CD8-positive, alpha-beta memory T cell (primary cell): Measurements from ENCODE around the gene ADGRB2. TPM values are rescaled to one million over a fixed set of nuclear protein-coding genes. Genes with fewer than 3 reads are reported as not detected.
"Not testable (repeated sequence)": the region's sequence is repeated elsewhere in the genome, so short reads cannot be mapped to it uniquely, and the experiment has no call there.

Experiments used
- CTCF ChIA-PET: fragments of 350-600 bp; sonication (Branson Sonifier 250); formaldehyde crosslinking; loops from one replicate; lab custom pipeline; 2021; ENCODE audit warnings: antibody characterized with exemption; lab: Charles Lee
- POLR2A ChIA-PET: fragments of 350-600 bp; sonication (Branson Sonifier 250); formaldehyde crosslinking; loops from one replicate; lab custom pipeline; 2021; ENCODE audit warnings: antibody characterized with exemption; lab: Charles Lee
- DNase-seq, 5 donors: peaks; one replicate each; pipeline versions ENCODE4 v3.0.0 to v3.0.0-alpha.2; 2020 to 2022; ENCODE audit warnings: mixed read lengths in 1 of 5
- H3K27ac ChIP-seq: one replicate; pipeline ENCODE4 v1.7.0; 2013; ENCODE audit warnings: low read depth, mild to moderate bottlenecking, low read length, moderate library complexity
- H3K27me3 ChIP-seq: 2 replicates; pipeline ENCODE4 v1.7.0; 2013; ENCODE audit warnings: low read length, mild to moderate bottlenecking; ENCODE audit not compliant: insufficient read depth, poor library complexity, severe bottlenecking
- H3K36me3 ChIP-seq: 2 replicates; pipeline ENCODE4 v1.7.0; 2013; ENCODE audit warnings: mild to moderate bottlenecking, low read length, moderate library complexity; ENCODE audit not compliant: insufficient read depth
- H3K4me1 ChIP-seq: 2 replicates; pipeline ENCODE4 v1.7.0; 2013; ENCODE audit warnings: mild to moderate bottlenecking, low read length, moderate library complexity; ENCODE audit not compliant: insufficient read depth
- H3K4me3 ChIP-seq: 2 replicates; pipeline ENCODE4 v1.7.0; 2013; ENCODE audit warnings: mild to moderate bottlenecking, low read length
- H3K9me3 ChIP-seq: 2 replicates; pipeline ENCODE4 v1.7.0; 2013; ENCODE audit warnings: mild to moderate bottlenecking, low read length
- H3K27ac Mint-ChIP-seq, 8 donors: one replicate each; pipeline ENCODE4 v1.8.0; 2020 to 2021; ENCODE audit warnings: mixed read lengths in 8 of 8, mild to moderate bottlenecking in 6 of 8, inconsistent platforms in 3 of 8, moderate library complexity in 3 of 8
- H3K27me3 Mint-ChIP-seq, 2 donors: one replicate each; pipeline ENCODE4 v1.8.0; 2020 to 2021; ENCODE audit warnings: mixed read lengths in 2 of 2, mild to moderate bottlenecking in 1 of 2, moderate library complexity in 1 of 2
- H3K36me3 Mint-ChIP-seq, 3 donors: one replicate each; pipeline ENCODE4 v1.8.0; 2020 to 2021; ENCODE audit warnings: mixed read lengths in 3 of 3, inconsistent platforms in 1 of 3, mild to moderate bottlenecking in 1 of 3
- H3K4me1 Mint-ChIP-seq, 3 donors: one replicate each; pipeline ENCODE4 v1.8.0; 2020 to 2021; ENCODE audit warnings: mixed read lengths in 3 of 3, inconsistent platforms in 1 of 3, mild to moderate bottlenecking in 1 of 3
- H3K4me3 Mint-ChIP-seq, 7 donors: one replicate each; pipeline ENCODE4 v1.8.0; 2020 to 2021; ENCODE audit warnings: mixed read lengths in 7 of 7, mild to moderate bottlenecking in 6 of 7, moderate library complexity in 4 of 7, inconsistent platforms in 2 of 7
- H3K9me3 Mint-ChIP-seq, 5 donors: one replicate each; pipeline ENCODE4 v1.8.0; 2020 to 2022; ENCODE audit warnings: mixed read lengths in 5 of 5, mild to moderate bottlenecking in 3 of 5, moderate library complexity in 2 of 5, inconsistent platforms in 1 of 5
- polyA plus RNA-seq: library from polyadenylated mRNA; unstranded; fragments of 300-500 nt; fragmentation: Illumina TruSeq; gene quantifications from one replicate; pipeline ENCODE4 v1.2.3, GENCODE V29; 2021
- total RNA-seq, 2 experiments: library from RNA; stranded (reverse); gene quantifications; one replicate each; pipeline ENCODE4 v1.2.3, GENCODE V29; 2021

The ADGRB2 gene
- total and polyA plus RNA-seq, 3 experiments from 2014 or later: 0.24 to 0.57 (median 0.35) TPM

GRCh38 chr1:31707059-31707600, 57.0 kb downstream of the ADGRB2 start:
- H3K36me3 ChIP-seq, H3K4me3 Mint-ChIP-seq, H3K27ac ChIP-seq, H3K9me3 ChIP-seq, H3K27me3 ChIP-seq, H3K36me3 Mint-ChIP-seq, CTCF ChIA-PET, DNase-seq, POLR2A ChIA-PET, H3K9me3 Mint-ChIP-seq, H3K4me3 ChIP-seq: not testable (repeated sequence)
- Mint-ChIP-seq H3K27me3 (peaks cover 25 to 54% of the 10 kb centered on the region in 2 donors), H3K27ac (peak overlapping the region in 1 of 8 donors; percentile 25), H3K4me1 (peaks cover 24 to 33% (median 30%) of the 10 kb centered on the region in 3 donors)
- H3K4me1 ChIP-seq: peaks cover 15% of the 10 kb centered on the region

- ChIA-PET CTCF (no interaction called here), POLR2A (no interaction called here)
- Mint-ChIP-seq H3K4me1 (peaks cover 27 to 33% (median 33%) of the 10 kb centered on the region in 3 donors), H3K27ac (no peak overlapping the region), H3K36me3 (no peaks in the 10 kb centered on the region), H3K4me3 (no peak overlapping the region), H3K9me3 (no peaks in the 10 kb centered on the region), H3K27me3 (peaks cover 23 to 51% of the 10 kb centered on the region in 2 donors)
- H3K4me3 ChIP-seq: no peak overlapping the region
- H3K9me3 ChIP-seq: no peaks in the 10 kb centered on the region
- DNase-seq: no peak
- H3K27me3 ChIP-seq: peaks cover 9% of the 10 kb centered on the region
- H3K27ac ChIP-seq: no peak overlapping the region
- H3K4me1 ChIP-seq: peaks cover 15% of the 10 kb centered on the region
- H3K36me3 ChIP-seq: no peaks in the 10 kb centered on the region
Measured at GRCh38 chr1:31706384-31707058, 57.6 kb downstream of the ADGRB2 start.

- ChIA-PET POLR2A (no interaction called here), CTCF (interaction anchor here (0.9 to 1.1 kb wide), 5 partner anchors 10 to 42 kb away, joined by 3 to 4 read pairs (median 4); no protein-coding TSS in a partner anchor)
- Histone ChIP-seq H3K36me3 (no peaks in the 10 kb centered on the region), H3K27ac (no peak overlapping the region), H3K9me3 (no peaks in the 10 kb centered on the region), H3K27me3 (peaks cover 9% of the 10 kb centered on the region), H3K4me1 (peaks cover 23% of the 10 kb centered on the region), H3K4me3 (no peak overlapping the region)
- Mint-ChIP-seq H3K4me3 (peak overlapping the region in 6 of 7 donors; percentile 6 to 67 (median 58)), H3K27me3 (peaks cover 20 to 42% of the 10 kb centered on the region in 2 donors), H3K36me3 (no peaks in the 10 kb centered on the region), H3K4me1 (peaks cover 36 to 45% (median 41%) of the 10 kb centered on the region in 3 donors), H3K27ac (peak overlapping the region in 5 of 8 donors; percentile 3 to 72 (median 52)), H3K9me3 (no peaks in the 10 kb centered on the region)
- DNase-seq: peak; percentile 22 to 79 (median 45)
Measured at GRCh38 chr1:31705080-31705866, 58.9 kb downstream of the ADGRB2 start.

GRCh38 chr1:31704271-31705079, 59.7 kb downstream of the ADGRB2 start:
- no peak for DNase-seq
- no peaks in the 10 kb centered on the region for H3K9me3 ChIP-seq
- POLR2A ChIA-PET: no interaction called here
- peak overlapping the region in 6 of 7 donors; percentile 12 to 67 (median 61) for H3K4me3 Mint-ChIP-seq
- no peaks in the 10 kb centered on the region for H3K36me3 Mint-ChIP-seq
- no peak overlapping the region for H3K27ac ChIP-seq
- H3K4me1 Mint-ChIP-seq: peaks cover 42 to 53% (median 47%) of the 10 kb centered on the region in 3 donors
- peaks cover 9% of the 10 kb centered on the region for H3K27me3 ChIP-seq
- H3K4me3 ChIP-seq: no peak overlapping the region
- CTCF ChIA-PET: interaction anchor here (0.9 to 1.4 kb wide), 4 partner anchors 11 to 59 kb away, joined by 3 to 4 read pairs (median 3); no protein-coding TSS in a partner anchor
- H3K27me3 Mint-ChIP-seq: peaks cover 20 to 39% of the 10 kb centered on the region in 2 donors
- peak overlapping the region in 6 of 8 donors; percentile 3 to 72 (median 50) for H3K27ac Mint-ChIP-seq
- peaks cover 31% of the 10 kb centered on the region for H3K4me1 ChIP-seq
- H3K36me3 ChIP-seq: no peaks in the 10 kb centered on the region
- no peaks in the 10 kb centered on the region for H3K9me3 Mint-ChIP-seq

GRCh38 chr1:31703431-31704270, 60.5 kb downstream of the ADGRB2 start, which contains the start of gene COL16A1:
Gene COL16A1, minus strand, starts transcription at chr1:31704017. Its CDS starts 1,824 bp downstream, at chr1:31702193.
- H3K4me1 Mint-ChIP-seq: peaks cover 44 to 60% (median 51%) of the 10 kb centered on the region in 3 donors
- Histone ChIP-seq H3K27me3 (peaks cover 5% of the 10 kb centered on the region), H3K27ac (no peak within 1 kb of the TSS), H3K4me1 (peaks cover 39% of the 10 kb centered on the region), H3K4me3 (no peak within 1 kb of the TSS), H3K36me3 (no peaks in the 10 kb centered on the region), H3K9me3 (no peaks in the 10 kb centered on the region)
- peaks cover 17 to 34% of the 10 kb centered on the region in 2 donors for H3K27me3 Mint-ChIP-seq
- no peaks in the 10 kb centered on the region for H3K36me3 Mint-ChIP-seq
- CTCF ChIA-PET: interaction anchor here (0.9 to 1.4 kb wide), 2 partner anchors 40 to 59 kb away, joined by 3 read pairs; no protein-coding TSS in a partner anchor
- no peaks in the 10 kb centered on the region for H3K9me3 Mint-ChIP-seq
- no peak for DNase-seq
- peak within 1 kb of the TSS in 6 of 7 donors; percentile 12 to 67 (median 61) for H3K4me3 Mint-ChIP-seq
- POLR2A ChIA-PET: no interaction called here
- peak within 1 kb of the TSS in 6 of 8 donors; percentile 3 to 72 (median 50) for H3K27ac Mint-ChIP-seq

GRCh38 chr1:31702836-31703404, 61.2 kb downstream of the ADGRB2 start:
- Histone ChIP-seq H3K27ac (no peak overlapping the region), H3K9me3 (no peaks in the 10 kb centered on the region), H3K27me3 (peaks cover 4% of the 10 kb centered on the region), H3K4me3 (no peak overlapping the region), H3K36me3 (no peaks in the 10 kb centered on the region), H3K4me1 (peaks cover 42% of the 10 kb centered on the region)
- CTCF ChIA-PET: interaction anchor here (0.9 to 1.4 kb wide), 3 partner anchors 31 to 261 kb away, joined by 3 read pairs; no protein-coding TSS in a partner anchor
- Mint-ChIP-seq H3K27ac (peak overlapping the region in 1 of 8 donors; percentile 19), H3K9me3 (no peaks in the 10 kb centered on the region), H3K27me3 (peaks cover 16 to 27% of the 10 kb centered on the region in 2 donors), H3K4me3 (no peak overlapping the region), H3K4me1 (peaks cover 44 to 63% (median 44%) of the 10 kb centered on the region in 3 donors), H3K36me3 (no peaks in the 10 kb centered on the region)
- no peak for DNase-seq
- POLR2A ChIA-PET: no interaction called here
